Activated CD8-positive, alpha-beta memory T cell treated with anti-CD3 and anti-CD28 coated beads, Interleukin-2, amount 50 U/mL, for 24 hours (primary cell): Measurements from ENCODE around the gene CHD1L.
"Not testable (repeated sequence)": the region's sequence is repeated elsewhere in the genome, so short reads cannot be mapped to it uniquely, and the experiment has no call there.

ENCODE experiments used
- DNase-seq: peaks from one replicate; pipeline ENCODE4 v3.0.0-alpha.2; 2020; ENCODE audit errors: extremely low read depth

CHD1L gene

GRCh38 chr1:147267711-147268110, 25.2 kb downstream of the CHD1L start:
- DNase-seq: no peak

GRCh38 chr1:147270721-147271120, 28.2 kb downstream of the CHD1L start:
- no peak for DNase-seq

GRCh38 chr1:147272042-147272441, 29.6 kb downstream of the CHD1L start:
- no peak for DNase-seq

- no peak for DNase-seq
Measured at GRCh38 chr1:147273409-147274336, 31.2 kb downstream of the CHD1L start.

GRCh38 chr1:147281950-147282349, 39.5 kb downstream of the CHD1L start:
- DNase-seq: no peak

GRCh38 chr1:147283011-147283410, 40.5 kb downstream of the CHD1L start:
- no peak for DNase-seq

- no peak for DNase-seq
Measured at GRCh38 chr1:147287133-147287865, 44.8 kb downstream of the CHD1L start.

- DNase-seq: no peak
Measured at GRCh38 chr1:147292012-147292411, 49.5 kb downstream of the CHD1L start.

GRCh38 chr1:147292631-147293251, 50.3 kb downstream of the CHD1L start:
- no peak for DNase-seq

- no peak for DNase-seq
Measured at GRCh38 chr1:147297438-147297837, 55.0 kb downstream of the CHD1L start.

- DNase-seq: not testable (repeated sequence)
Measured at GRCh38 chr1:147305803-147306202, 63.3 kb downstream of the CHD1L start.

GRCh38 chr1:147316968-147317367, 74.5 kb downstream of the CHD1L start:
- no peak for DNase-seq

- DNase-seq: not testable (repeated sequence)
Measured at GRCh38 chr1:147326933-147327687, 84.6 kb downstream of the CHD1L start.

- no peak for DNase-seq
Measured at GRCh38 chr1:147334292-147334691, 91.8 kb downstream of the CHD1L start.

GRCh38 chr1:147336291-147336690, 93.8 kb downstream of the CHD1L start:
- DNase-seq: no peak

- no peak for DNase-seq
Measured at GRCh38 chr1:147337040-147337630, 94.7 kb downstream of the CHD1L start.

GRCh38 chr1:147338571-147338970, 96.1 kb downstream of the CHD1L start:
- DNase-seq: no peak

GRCh38 chr1:147341246-147341645, 98.8 kb downstream of the CHD1L start:
- no peak for DNase-seq
